OCI-LY7 (cell line): ENCODE results near the gene SHROOM3.

Experiments used
- EZH2phosphoT487 ChIP-seq: fragments of 200-600 bp; sonication (generic); IDR thresholded peaks from 2 replicates; pipeline ENCODE4 v1.6.1; 2018; ENCODE audit warnings: low read depth, borderline replicate concordance, mild to moderate bottlenecking, mixed run types, antibody characterized with exemption, low read length, moderate library complexity, mixed read lengths
- TF ChIP-seq, protein P1 (sequence below): fragments of 200-600 bp; sonication (generic); conservative IDR thresholded peaks from 2 replicates; pipeline ENCODE4 v1.5.1; 2014; ENCODE audit warnings: mild to moderate bottlenecking, antibody characterized with exemption, low read length, moderate library complexity, mixed read lengths

- TF ChIP-seq, protein P1, sequence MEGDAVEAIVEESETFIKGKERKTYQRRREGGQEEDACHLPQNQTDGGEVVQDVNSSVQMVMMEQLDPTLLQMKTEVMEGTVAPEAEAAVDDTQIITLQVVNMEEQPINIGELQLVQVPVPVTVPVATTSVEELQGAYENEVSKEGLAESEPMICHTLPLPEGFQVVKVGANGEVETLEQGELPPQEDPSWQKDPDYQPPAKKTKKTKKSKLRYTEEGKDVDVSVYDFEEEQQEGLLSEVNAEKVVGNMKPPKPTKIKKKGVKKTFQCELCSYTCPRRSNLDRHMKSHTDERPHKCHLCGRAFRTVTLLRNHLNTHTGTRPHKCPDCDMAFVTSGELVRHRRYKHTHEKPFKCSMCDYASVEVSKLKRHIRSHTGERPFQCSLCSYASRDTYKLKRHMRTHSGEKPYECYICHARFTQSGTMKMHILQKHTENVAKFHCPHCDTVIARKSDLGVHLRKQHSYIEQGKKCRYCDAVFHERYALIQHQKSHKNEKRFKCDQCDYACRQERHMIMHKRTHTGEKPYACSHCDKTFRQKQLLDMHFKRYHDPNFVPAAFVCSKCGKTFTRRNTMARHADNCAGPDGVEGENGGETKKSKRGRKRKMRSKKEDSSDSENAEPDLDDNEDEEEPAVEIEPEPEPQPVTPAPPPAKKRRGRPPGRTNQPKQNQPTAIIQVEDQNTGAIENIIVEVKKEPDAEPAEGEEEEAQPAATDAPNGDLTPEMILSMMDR, result no peak
- no peak for TF ChIP-seq EZH2phosphoT487
These were observed 368.5 kb downstream of the SHROOM3 start for GRCh38 chr4:76803522-76803921.
